GM10847 (cell line): Measurements from ENCODE around the gene FGFRL1.

Experiments
- POLR2A ChIP-seq: IDR thresholded peaks from 2 replicates; pipeline ENCODE4 v1.6.1; 2011; ENCODE audit not compliant: insufficient read length; ENCODE audit errors: extremely low read depth

The FGFRL1 gene

DNA sequence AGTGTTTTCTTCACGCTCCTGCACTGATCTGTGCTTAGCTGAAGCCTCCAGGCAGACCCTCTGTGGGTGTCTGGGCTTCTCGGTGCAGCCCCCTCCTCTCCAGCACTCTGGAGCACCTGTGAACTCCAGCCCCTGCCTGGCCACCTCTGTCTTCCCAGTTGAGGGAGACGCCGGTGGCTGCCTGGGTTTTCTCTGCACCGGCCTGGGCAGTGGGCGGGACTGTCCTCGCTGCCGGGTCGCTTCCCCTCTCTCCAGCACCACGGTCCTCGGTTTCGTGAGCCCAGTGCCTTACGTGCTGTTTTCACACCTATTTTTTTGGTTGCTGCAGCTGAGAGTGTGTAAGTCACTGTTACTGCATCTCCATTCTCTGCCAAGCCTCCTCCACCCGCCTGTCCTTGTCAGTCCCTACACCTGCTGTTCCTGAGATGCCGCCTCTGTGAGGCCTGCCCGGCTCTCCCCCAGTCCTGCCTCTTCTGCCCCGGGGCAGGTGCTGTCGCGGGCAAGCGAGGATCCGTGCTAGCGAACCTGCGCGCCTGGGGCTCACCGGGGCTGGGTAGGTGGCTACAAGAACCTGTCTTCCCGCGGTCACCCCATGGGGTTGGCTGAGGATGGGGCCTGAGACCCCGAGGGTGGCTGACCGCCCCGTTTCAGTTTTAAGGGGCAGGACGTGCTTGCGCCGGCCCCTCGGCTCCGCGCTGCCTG, 2.4 kb upstream of the FGFRL1 start:
- TF ChIP-seq POLR2A: no peak

DNA sequence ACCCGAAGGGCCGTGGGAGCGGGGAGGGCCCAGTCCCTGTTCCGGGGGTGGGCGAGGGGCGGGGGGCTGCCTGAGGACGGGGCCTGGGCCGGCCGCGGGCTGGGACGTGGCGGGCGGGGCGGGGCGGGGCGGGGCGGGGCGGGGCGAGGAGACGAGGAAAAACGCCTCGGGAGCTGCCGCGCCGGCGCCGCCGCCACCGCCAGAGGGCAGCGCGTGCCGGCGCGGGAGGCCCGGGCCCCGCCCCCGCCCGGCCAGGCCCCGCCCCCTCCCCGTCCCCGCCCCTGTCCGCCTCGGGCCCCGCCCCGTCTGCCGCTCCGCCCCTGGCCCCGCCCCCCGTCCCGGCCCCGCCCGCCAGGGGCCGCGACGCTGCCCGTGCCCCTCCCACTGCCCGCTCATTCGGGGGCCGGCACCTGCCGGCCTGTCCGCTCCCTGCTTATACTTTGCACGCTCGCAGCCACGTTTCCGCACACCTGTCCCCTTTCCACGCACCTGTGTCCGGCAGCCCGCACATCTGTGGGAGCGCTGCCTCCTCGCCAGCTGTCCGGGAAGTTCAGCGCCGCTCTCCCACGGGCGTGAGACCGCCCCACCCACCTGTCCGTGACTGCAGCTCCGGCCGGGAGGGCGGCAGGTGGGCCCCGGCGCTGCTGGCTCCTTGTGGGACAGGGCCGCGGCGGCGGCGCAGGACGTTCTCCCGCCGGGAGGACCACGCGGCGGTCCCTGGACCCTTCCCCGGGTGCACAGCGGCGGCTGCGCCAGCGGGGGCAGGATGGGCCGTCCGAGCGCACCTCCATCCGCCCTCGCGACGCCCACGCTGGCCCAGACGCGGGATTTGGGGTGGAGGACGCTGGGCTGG, 1.7 kb upstream of the FGFRL1 start:
- no peak for TF ChIP-seq POLR2A

DNA sequence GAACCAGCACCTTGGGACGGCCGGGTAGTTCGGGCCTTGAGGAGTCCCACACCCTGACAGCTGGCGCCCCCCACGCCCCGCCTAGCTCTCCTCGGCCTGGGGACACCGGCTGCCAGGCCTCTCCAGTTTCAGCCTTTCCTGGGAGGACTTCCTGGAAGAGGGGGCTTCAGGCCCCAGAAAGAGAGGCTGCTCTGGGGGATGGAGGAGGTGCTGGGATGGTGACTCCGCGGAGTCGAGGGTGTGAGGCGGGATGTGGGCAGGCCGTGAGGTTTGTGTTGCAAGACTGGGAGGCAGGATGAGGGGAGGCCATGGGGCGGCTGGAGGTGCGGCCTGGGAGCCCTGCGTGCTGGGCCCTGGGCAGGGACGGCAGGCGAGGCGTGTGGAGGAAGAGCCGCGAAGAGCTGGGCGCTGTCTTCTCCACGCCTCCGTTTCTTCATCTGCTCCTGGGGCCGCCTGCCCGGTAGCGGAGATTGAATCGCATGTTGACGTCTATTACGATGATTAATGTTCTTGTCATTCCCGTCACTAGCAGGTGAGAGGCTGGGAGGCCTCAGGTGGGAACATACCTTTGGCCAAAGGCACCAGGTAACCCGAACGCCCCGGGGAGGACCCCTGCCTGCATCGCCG, 918 bp upstream of the FGFRL1 start:
- no peak for TF ChIP-seq POLR2A

DNA sequence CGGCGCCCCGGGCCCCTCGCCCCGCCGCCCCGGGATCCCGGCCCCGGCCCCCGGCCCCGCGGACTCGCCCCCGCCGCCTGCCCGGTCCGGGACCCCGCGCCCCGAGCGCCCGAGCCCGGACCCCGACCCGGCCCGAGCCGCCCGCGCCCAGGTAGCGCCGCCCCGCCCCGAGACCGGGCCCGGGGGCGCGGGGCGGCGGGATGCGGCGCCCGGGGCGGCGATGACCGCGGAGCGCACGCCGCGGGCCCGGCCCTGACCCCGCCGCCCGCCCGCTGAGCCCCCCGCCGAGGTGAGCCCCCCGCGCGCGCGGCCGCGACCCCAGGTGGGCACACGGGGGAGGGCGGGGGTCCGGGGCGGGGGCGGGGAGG, 224 bp downstream of the FGFRL1 start:
- TF ChIP-seq POLR2A: no peak

DNA sequence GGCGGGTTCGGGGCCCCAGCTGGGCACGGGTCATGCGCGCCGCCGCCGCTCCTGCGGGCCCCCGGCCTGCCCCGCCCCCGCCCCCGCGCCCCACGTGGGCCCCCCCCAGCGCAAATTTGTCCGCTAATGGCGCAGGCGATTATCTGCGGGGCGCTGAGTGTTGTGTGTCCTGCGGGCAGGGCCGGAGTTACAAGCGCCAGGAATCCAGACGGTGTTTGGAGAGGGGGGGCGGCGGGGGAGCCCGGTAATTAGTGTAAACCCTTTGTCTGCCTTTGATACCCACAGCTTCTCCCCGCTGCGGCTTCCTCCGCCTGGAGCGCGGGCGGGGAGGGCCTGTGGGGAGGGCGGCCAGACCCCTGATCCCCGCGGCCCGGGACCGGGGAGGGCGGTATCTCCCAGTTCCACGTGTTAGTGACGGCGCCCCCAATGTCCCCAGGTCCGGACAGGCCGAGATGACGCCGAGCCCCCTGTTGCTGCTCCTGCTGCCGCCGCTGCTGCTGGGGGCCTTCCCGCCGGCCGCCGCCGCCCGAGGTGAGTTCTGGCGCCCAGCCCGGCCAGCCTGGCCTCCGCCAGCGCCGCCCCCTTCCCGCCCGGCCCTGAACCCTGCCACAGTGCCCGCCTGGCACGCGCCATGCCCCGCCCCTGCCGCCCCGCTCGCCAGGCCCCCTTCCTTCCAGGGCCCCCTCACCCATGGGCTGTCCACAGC, 761 bp downstream of the FGFRL1 start:
- TF ChIP-seq POLR2A: no peak

DNA sequence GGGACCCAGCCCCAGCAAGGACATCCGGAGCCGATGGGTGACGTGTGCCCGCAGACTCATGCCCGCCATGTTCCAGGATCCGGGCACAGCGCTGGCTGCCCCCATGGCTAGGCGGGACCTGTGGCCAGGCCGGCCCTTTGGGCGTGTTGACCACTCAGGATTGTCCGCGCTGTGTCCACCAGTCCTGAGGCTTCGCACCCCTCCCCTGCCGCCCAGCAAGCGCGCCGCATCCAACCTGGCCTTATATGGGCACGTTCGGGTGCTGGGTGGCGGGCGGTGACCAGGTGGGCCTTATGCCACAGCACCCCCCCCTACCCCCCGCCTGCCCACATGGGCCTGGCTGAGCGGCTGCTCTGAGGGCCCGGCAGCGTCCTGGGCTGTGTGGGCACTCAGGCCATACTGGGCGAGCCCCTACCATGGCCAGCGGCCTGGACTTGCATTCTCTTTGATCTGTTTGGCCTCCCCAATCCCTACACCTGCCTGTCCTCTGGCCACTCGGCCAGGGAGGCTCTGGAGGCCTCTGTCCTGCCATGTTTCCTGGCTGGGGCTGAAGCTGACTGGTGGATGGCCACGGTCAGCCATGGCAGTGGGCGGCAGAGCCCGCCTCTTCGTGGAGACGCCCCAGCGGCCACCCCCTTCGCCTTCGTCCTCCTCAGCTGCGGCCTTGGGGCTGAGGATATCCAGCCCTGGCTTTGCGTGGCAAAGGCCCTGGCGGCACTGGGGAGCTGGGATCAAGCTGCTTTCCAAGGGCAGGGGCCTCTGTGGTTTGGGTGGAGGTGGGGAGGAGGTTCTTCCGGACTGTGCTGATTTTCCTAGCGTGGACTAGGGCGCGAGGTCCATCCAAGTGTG, 2.0 kb downstream of the FGFRL1 start:
- TF ChIP-seq POLR2A: no peak

DNA sequence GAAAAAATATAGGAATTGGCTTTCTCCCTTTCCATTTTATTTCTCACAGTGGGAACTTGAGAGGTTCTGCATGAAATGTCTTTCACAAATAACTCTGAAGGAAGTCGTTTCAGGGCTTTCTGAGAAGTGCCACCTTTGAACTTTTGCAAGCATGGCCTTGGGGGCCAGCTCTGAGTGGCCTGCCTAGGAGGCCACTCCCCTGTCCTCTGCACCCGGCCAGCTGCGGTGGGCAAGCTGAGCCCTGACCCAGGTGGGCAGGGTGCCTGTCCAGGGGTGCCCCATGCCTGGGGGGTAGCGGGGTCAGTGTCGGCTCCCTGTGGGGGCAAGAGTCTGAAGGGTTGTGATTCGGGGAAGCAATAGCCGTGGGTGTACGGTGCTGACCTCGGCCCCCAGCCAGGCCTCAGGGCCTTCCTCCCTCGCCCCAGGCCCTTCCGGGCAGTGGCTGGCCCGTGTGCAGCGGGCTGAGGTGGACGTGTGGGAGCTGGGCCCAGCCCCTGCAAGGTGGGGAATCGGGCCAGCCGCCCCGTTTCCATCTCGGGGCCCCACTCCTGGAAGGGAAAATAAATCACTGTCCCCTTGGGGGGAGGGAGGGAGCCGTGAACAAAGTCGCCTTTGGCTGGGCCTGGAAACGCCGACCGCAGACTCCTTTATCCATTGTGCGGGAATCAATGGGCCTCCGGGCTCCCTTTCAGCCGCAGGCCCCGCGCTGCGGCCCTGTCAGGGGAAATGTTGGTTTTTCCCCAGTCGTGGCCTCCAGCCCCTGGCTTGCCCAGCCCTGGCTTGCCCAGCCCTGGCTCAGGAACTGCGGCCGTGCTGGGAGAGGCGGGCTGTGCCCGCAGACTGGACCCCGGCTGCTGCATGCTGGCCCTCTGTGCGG, 3.1 kb downstream of the FGFRL1 start:
- TF ChIP-seq POLR2A: no peak

DNA sequence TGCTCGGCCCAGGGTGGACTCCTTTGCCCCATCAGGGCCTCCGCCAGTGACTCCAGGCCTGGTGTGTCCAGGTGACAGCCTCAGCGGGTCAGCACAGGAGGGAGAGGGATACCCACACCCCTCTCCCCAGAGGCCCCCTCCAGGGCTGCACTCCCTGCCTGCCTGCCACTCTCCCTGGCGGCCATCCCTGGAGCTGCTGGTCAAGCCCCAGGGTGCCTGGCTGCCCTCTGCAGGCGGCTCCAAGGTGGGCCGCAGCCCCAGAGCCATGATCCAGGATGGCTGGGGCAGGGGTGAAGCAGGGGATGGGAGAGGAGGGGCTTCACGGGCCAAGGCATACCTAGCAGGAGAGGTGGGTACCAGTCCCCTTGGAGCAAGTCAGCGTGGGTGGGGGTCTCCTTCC, 3.8 kb downstream of the FGFRL1 start:
- TF ChIP-seq POLR2A: no peak

DNA sequence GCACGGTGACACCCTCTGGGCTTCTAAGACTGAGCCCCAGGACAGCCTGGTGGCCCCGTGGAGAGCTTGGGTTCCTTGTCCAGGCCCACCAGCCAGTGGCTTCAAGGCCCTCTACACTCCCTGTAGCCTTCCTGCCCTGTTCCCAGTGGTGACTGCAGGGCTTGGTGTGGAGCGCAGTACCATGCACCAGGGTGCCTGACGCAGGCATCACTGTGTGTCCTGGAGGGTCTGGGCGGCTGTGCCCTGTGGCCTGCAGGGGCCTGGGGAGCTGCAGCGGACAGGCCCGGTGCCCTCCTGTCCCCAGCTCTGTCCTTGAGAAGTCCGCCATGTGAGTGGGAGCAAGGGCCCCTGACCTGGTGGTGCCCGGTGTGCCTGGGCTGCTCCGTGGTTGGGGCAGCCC, 4.3 kb downstream of the FGFRL1 start:
- no peak for TF ChIP-seq POLR2A

DNA sequence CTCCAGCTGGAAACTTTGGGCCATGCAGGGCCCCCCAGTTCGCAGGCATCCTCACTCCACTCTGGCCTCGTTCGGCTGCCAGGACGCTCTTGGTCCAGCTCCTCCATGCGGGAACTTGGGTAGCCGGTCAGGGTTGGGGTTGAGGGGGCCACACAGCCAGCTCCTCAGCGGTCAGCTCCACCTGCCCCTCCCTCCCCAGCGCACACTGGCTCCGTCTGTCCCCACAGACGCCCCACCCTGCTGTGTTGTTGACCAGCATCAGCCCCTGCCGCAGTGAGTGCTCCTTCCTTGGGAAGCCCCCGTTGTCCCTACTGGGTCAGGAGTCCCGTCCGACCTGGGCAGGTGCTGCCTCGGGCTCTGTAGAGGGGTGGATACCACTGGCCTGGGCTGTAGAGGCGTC, 5.8 kb downstream of the FGFRL1 start:
- no peak for TF ChIP-seq POLR2A

DNA sequence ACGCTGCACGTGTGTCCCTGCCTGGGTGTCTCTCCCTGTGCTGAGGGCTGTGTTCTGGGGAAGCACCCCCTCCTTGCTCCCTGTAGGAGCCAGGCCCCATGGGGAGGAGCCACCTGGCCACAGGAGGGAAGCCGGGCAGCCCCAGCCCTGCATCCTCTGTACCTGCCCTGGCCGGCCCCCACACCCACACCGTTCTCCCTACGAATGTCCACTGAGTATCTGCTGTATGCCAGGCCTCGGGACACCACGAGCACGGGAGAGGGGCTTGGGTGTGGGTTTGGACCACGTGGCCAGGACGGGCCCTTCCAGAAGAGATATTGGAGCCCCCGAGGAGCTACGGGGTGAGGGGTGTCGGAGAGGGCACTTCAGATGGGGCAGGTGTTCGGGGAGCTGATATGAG, 6.3 kb downstream of the FGFRL1 start:
- TF ChIP-seq POLR2A: no peak

DNA sequence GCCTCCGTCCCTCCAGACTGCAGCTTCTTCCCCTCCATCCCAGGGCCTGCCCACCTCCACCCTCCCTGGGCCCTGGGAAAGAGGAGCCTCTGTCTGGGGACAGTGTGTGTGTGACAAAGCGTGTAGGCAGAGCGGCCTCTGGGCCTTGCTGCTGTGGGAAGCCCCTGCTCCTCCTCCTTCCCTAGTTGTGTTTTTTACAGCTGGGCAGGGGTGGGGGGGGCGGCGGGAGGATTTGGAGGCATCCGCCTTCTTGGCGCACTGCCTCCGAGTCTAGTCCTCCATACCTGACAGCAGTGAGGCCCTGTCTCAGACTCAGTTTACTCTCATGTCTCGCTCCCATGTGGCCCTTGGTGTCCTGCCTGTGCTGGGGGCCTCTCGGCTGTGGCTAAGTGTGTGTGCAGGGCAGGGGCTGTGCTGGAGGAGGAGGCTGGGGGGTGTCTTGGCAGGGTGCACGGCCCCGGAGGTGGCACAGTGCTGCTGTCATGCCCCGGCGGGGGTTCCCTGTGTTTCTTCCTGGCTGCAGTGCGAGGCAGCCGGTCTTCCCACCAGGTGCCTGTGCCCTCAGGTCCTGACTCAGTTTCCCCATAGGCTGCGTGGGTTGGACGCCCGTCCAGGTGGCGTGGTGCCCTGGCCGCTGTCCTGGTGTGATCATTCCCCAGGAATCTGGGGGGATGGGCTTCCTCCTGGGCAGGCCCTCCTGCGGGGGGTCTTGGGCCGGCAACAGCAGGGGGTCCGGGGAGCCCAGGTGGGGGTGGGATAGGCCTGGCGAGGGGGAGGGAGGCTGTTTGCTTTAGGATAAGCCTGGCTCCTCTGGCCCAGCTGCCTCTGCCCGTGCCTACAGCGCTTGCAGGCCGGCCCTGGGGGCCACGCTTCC, 7.0 kb downstream of the FGFRL1 start:
- TF ChIP-seq POLR2A: no peak

DNA sequence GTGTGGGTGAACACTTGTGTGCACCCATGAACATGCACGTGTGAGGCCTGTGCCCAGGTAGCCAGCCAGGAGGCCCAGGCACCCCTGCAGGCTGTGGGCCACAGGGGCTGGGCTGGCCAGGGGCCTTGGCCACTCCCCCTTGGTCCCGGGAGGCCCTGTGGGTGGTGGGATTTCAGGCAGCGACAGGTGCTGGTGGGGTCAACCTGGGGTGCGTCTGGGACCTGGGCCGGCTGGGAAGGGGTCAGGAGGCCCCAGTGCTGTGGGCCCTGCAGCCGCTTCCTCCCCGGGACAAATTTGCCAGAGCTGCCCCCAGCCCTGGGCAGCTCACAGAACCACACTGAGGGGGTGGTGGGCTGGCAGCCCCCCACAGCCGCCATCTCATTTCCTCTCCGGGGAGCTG, 7.9 kb downstream of the FGFRL1 start:
- no peak for TF ChIP-seq POLR2A
